GM10248 (cell line): ENCODE data around the gene FUZ.

Experiments
- CTCF ChIA-PET: fragments of 300-600 bp; sonication (Branson Sonifier 250); formaldehyde crosslinking; extraction: SDS; loops from one replicate; lab custom pipeline; 2021; ENCODE audit warnings: antibody characterized with exemption; lab: Yijun Ruan, JAX
- POLR2A ChIA-PET: fragments of 350-650 bp; sonication (Branson Sonifier 250); formaldehyde crosslinking; extraction: SDS; loops from one replicate; lab custom pipeline; 2020; ENCODE audit warnings: antibody characterized with exemption; lab: Yijun Ruan, JAX
- DNase-seq: peaks from one replicate; pipeline ENCODE4 v3.0.0; 2012; ENCODE audit errors: extremely low spot score
- CTCF ChIP-seq: IDR thresholded peaks from 2 replicates; pipeline ENCODE4 v1.5.1; 2012; ENCODE audit warnings: mild to moderate bottlenecking, low read depth; ENCODE audit errors: extremely low read depth, missing control alignments, control extremely low read depth

FUZ gene

GRCh38 chr19:49802836-49803528 lies 10.1 kb downstream of the FUZ start:
- CTCF ChIA-PET: no interaction called here
- DNase-seq: no peak
- TF ChIP-seq CTCF: no peak
- POLR2A ChIA-PET: no interaction called here

GRCh38 chr19:49801966-49802661 lies 11.0 kb downstream of the FUZ start:
- TF ChIP-seq CTCF: no peak
- no peak for DNase-seq
- POLR2A ChIA-PET: no interaction called here
- CTCF ChIA-PET: no interaction called here

GRCh38 chr19:49801401-49801888 lies 11.6 kb downstream of the FUZ start:
- TF ChIP-seq CTCF: no peak
- ChIA-PET POLR2A (no interaction called here), CTCF (no interaction called here)
- no peak for DNase-seq

- no peak for TF ChIP-seq CTCF
- ChIA-PET CTCF (no interaction called here), POLR2A (no interaction called here)
- no peak for DNase-seq
Measured at GRCh38 chr19:49800771-49801170, 12.3 kb downstream of the FUZ start.

- CTCF ChIA-PET: no interaction called here
- DNase-seq: no peak
Measured at GRCh38 chr19:49799798-49800376, 13.2 kb downstream of the FUZ start.

More at GRCh38 chr19:49799798-49800376, 13.2 kb downstream of the FUZ start:
- POLR2A ChIA-PET: no interaction called here
- TF ChIP-seq CTCF: no peak
